Measurements from ENCODE around the gene HS3ST6. TPM values are rescaled to one million over a fixed set of nuclear protein-coding genes. Genes with fewer than 3 reads are reported as not detected.

Gene HS3ST6
- total and polyA plus RNA-seq, 2 of the 13 experiments (the other 11 are each of a cell fraction or from before 2014, with no cell fraction given), result not detected

- 0 out of 2 replicates have a peak, but pooled peaks have one; percentile 16 for TF ChIP-seq RERE (CRISPR knock-in tag; IDR thresholded peaks at IDR 0.05; ENCODE audit: low read depth)
- TF ChIP-seq KDM5A (IDR thresholded peaks at IDR 0.05; ENCODE audit: borderline replicate concordance, low read length), result peak; percentile 13; the same call in 1 of the 2 replicates
- peak; percentile 33; the same call in 1 of the 2 replicates for TF ChIP-seq RXRB (CRISPR knock-in tag; IDR thresholded peaks at IDR 0.05; ENCODE audit: borderline replicate concordance)
- TF ChIP-seq ZEB1 (IDR thresholded peaks at IDR 0.05; ENCODE audit: insufficient replicate concordance, low read depth), result peak; percentile 29
- TF ChIP-seq MEIS2 (CRISPR knock-in tag; IDR thresholded peaks at IDR 0.05), result 0 out of 2 replicates have a peak, but pooled peaks have one; percentile 41
- peak; percentile 22; the same call in 1 of the 2 replicates for TF ChIP-seq SP5 (CRISPR knock-in tag; IDR thresholded peaks at IDR 0.05; ENCODE audit: borderline replicate concordance, low read depth)
- peak; percentile 45; the same call in 1 of the 2 replicates for TF ChIP-seq THRA (CRISPR knock-in tag; IDR thresholded peaks at IDR 0.05; ENCODE audit: borderline replicate concordance)
- peak; percentile 77 for TF ChIP-seq ZNF770 (CRISPR knock-in tag; IDR thresholded peaks at IDR 0.05)
- TF ChIP-seq SAP130 (CRISPR knock-in tag; IDR thresholded peaks at IDR 0.05; ENCODE audit: low read depth), result 0 out of 2 replicates have a peak, but pooled peaks have one; percentile 3
- 0 out of 2 replicates have a peak, but pooled peaks have one; percentile 18 for TF ChIP-seq ZNF747 (CRISPR knock-in tag; IDR thresholded peaks at IDR 0.05; ENCODE audit: borderline replicate concordance)
- 0 out of 2 replicates have a peak, but pooled peaks have one; percentile 13 for TF ChIP-seq NAIF1 (CRISPR knock-in tag; IDR thresholded peaks at IDR 0.05; ENCODE audit: borderline replicate concordance)
- TF ChIP-seq ZNF772 (CRISPR knock-in tag; IDR thresholded peaks at IDR 0.05), result peak; percentile 1; the same call in 1 of the 2 replicates
- TF ChIP-seq RXRA (CRISPR knock-in tag; IDR thresholded peaks at IDR 0.05), result peak; percentile 69; the same call in 1 of the 2 replicates
Measured at GRCh38 chr16:1939833-1940232, 21.6 kb upstream of the HS3ST6 start (continued).
